Panc1 (cell line): ENCODE results near the gene DUSP15.

Experiments used
- POLR2AphosphoS5 ChIP-seq: IDR thresholded peaks from 2 replicates; pipeline ENCODE4 v1.6.1; 2012; ENCODE audit warnings: mild to moderate bottlenecking, low read depth, low read length, moderate library complexity
- REST ChIP-seq, 2 experiments: IDR thresholded peaks; 2 replicates each; pipeline ENCODE4 v1.6.1; 2011 to 2012; ENCODE audit warnings: low read depth in 2 of 2, control low read depth in 1 of 2, low read length in 1 of 2, mild to moderate bottlenecking in 1 of 2, moderate library complexity in 1 of 2; ENCODE audit not compliant: insufficient read depth in 1 of 2
- SIN3A ChIP-seq: IDR thresholded peaks from 2 replicates; pipeline ENCODE4 v1.6.1; 2012; ENCODE audit warnings: low read depth, mild to moderate bottlenecking, low read length, moderate library complexity, borderline replicate concordance; ENCODE audit not compliant: insufficient read depth
- TCF7L2 ChIP-seq: IDR thresholded peaks from 2 replicates; pipeline ENCODE4 v1.6.1; 2011; ENCODE audit warnings: mild to moderate bottlenecking, low read depth, low read length, inconsistent platforms
- TF ChIP-seq, protein P1 (sequence below): fragments of 450-650 bp; IDR thresholded peaks from 2 replicates; pipeline ENCODE4 v1.5.1; 2017; ENCODE audit warnings: mild to moderate bottlenecking

- TF ChIP-seq, protein P1, sequence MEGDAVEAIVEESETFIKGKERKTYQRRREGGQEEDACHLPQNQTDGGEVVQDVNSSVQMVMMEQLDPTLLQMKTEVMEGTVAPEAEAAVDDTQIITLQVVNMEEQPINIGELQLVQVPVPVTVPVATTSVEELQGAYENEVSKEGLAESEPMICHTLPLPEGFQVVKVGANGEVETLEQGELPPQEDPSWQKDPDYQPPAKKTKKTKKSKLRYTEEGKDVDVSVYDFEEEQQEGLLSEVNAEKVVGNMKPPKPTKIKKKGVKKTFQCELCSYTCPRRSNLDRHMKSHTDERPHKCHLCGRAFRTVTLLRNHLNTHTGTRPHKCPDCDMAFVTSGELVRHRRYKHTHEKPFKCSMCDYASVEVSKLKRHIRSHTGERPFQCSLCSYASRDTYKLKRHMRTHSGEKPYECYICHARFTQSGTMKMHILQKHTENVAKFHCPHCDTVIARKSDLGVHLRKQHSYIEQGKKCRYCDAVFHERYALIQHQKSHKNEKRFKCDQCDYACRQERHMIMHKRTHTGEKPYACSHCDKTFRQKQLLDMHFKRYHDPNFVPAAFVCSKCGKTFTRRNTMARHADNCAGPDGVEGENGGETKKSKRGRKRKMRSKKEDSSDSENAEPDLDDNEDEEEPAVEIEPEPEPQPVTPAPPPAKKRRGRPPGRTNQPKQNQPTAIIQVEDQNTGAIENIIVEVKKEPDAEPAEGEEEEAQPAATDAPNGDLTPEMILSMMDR, result no peak
- TF ChIP-seq REST (IDR thresholded peaks at IDR 0.05; ENCODE audit: insufficient read depth in 1 of 2, low read depth in 2 of 2, low read length in 1 of 2) (no peak), POLR2AphosphoS5 (no peak), SIN3A (no peak), TCF7L2 (no peak)
These were observed 13.5 kb upstream of the DUSP15 start for GRCh38 chr20:31883829-31884228.
